Testis (tissue), 3 donors: Measurements from ENCODE around the gene COL23A1. TPM values are rescaled to one million over a fixed set of nuclear protein-coding genes. Genes with fewer than 3 reads are reported as not detected.

Experiments
- DNase-seq: peaks from one replicate; pipeline ENCODE4 v3.0.0-alpha.2; 2019
- H3K27ac ChIP-seq, 2 donors: fragments of 200-600 bp; sonication (generic); one replicate each; pipeline ENCODE4 v1.5.1; 2019
- H3K27me3 ChIP-seq: fragments of 200-600 bp; sonication (generic); one replicate; pipeline ENCODE4 v1.5.1; 2019
- H3K36me3 ChIP-seq: fragments of 200-600 bp; sonication (generic); one replicate; pipeline ENCODE4 v1.5.1; 2017; ENCODE audit warnings: low read depth; ENCODE audit errors: missing control alignments
- H3K4me1 ChIP-seq: fragments of 200-600 bp; sonication (generic); one replicate; pipeline ENCODE4 v1.5.1; 2019
- H3K4me3 ChIP-seq, 2 donors: fragments of 200-600 bp; sonication (generic); one replicate each; pipeline ENCODE4 v1.5.1; 2017 to 2019
- H3K9me3 ChIP-seq: fragments of 200-600 bp; sonication (generic); one replicate; pipeline ENCODE4 v1.5.1; 2017
- CTCF ChIP-seq, 3 experiments: fragments of 450-650 bp in 2 of 3; fragments of 200-600 bp in 1 of 3; sonication (generic) in 1 of 3; IDR thresholded peaks; one replicate each; pipeline ENCODE4 v1.5.1; 2016 to 2019; ENCODE audit warnings: antibody characterized with exemption in 3 of 3, mild to moderate bottlenecking in 2 of 3, moderate library complexity in 1 of 3
- POLR2A ChIP-seq: fragments of 450-650 bp; IDR thresholded peaks from one replicate; pipeline ENCODE4 v1.6.1; 2017; ENCODE audit warnings: antibody characterized with exemption, mild to moderate bottlenecking, moderate library complexity
- WGBS, 2 donors: methylation state at CpG; one replicate each; pipeline ENCODE4 v1.1.5; 2018; 5-methylcytosine and 5-hydroxymethylcytosine counted together
- intact Hi-C: fragments of 100-400 bp; cut with DNase I; formaldehyde crosslinking; loops from one replicate; pipeline ENCODE4 v1.15.1; 2023; ENCODE audit warnings: low total_unique reads
- polyA plus RNA-seq: library from polyadenylated mRNA; stranded (reverse); fragments of 350-450 nt; fragmentation: Illumina TruSeq; extraction: RNeasy Lipid Tissue Mini Kit (QIAGEN cat#74804); gene quantifications from one replicate; pipeline ENCODE4 v1.2.3, GENCODE V29; 2014; ENCODE audit warnings: low read depth, low replicate concordance; ENCODE audit not compliant: insufficient read depth
- total RNA-seq, 2 donors: library from RNA; depleted of rRNA; stranded (reverse); fragments of >200 nt; gene quantifications; one replicate each; pipeline ENCODE4 v1.2.3, GENCODE V29; 2016

The COL23A1 gene
- total and polyA plus RNA-seq, 3 donors from 2014 or later, result 4.3 to 5.5 (median 5.0) TPM

GRCh38 chr5:178386336-178386931 lies 203.8 kb downstream of the COL23A1 start:
- WGBS, 2 donors, result 83 to 85% methylated on average over 16 to 20 of the region's 20 CpGs
- Histone ChIP-seq H3K9me3 (no peaks in the 10 kb centered on the region), H3K4me1 (no peaks in the 10 kb centered on the region), H3K36me3 (no peaks in the 10 kb centered on the region), H3K27ac (no peak overlapping the region), H3K4me3 (no peak overlapping the region), H3K27me3 (no peaks in the 10 kb centered on the region)
- no peak for TF ChIP-seq CTCF (IDR thresholded peaks at IDR 0.05)
- TF ChIP-seq POLR2A, result no peak
- intact Hi-C loops, result no loop called here
- no peak for DNase-seq

- DNase-seq, result no peak
- H3K27me3 ChIP-seq, result no peaks in the 10 kb centered on the region
- WGBS, 2 donors, result 79% methylated on average over 5 to 13 of the region's 13 CpGs
Observed at GRCh38 chr5:178385496-178385890, 204.7 kb downstream of the COL23A1 start.

GRCh38 chr5:178384816-178385495 lies 205.2 kb downstream of the COL23A1 start:
- Histone ChIP-seq H3K36me3 (no peaks in the 10 kb centered on the region), H3K27me3 (no peaks in the 10 kb centered on the region), H3K4me3 (no peak overlapping the region), H3K9me3 (no peaks in the 10 kb centered on the region), H3K27ac (no peak overlapping the region), H3K4me1 (no peaks in the 10 kb centered on the region)
- whole genome bisulfite sequencing, 2 donors, result 91% methylated on average over 6 to 15 of the region's 15 CpGs
- DNase-seq, result no peak
- TF ChIP-seq CTCF (IDR thresholded peaks at IDR 0.05) (no peak), POLR2A (no peak)
- intact Hi-C loops, result no loop called here

More at GRCh38 chr5:178385496-178385890, 204.7 kb downstream of the COL23A1 start:
- no peak overlapping the region for H3K27ac ChIP-seq
- H3K4me1 ChIP-seq, result no peaks in the 10 kb centered on the region
- intact Hi-C loops, result no loop called here
- H3K4me3 ChIP-seq, result no peak overlapping the region
- H3K36me3 ChIP-seq, result no peaks in the 10 kb centered on the region
- no peaks in the 10 kb centered on the region for H3K9me3 ChIP-seq
- TF ChIP-seq CTCF (IDR thresholded peaks at IDR 0.05), result no peak
- no peak for TF ChIP-seq POLR2A

GRCh38 chr5:178383919-178384815 lies 206.0 kb downstream of the COL23A1 start:
- Histone ChIP-seq H3K4me3 (no peak overlapping the region), H3K36me3 (no peaks in the 10 kb centered on the region), H3K4me1 (no peaks in the 10 kb centered on the region), H3K27ac (no peak overlapping the region), H3K27me3 (no peaks in the 10 kb centered on the region), H3K9me3 (no peaks in the 10 kb centered on the region)
- intact Hi-C loops, result no loop called here
- TF ChIP-seq POLR2A (no peak), CTCF (IDR thresholded peaks at IDR 0.05) (no peak)
- WGBS, 2 donors, result 51 to 58% methylated on average over 34 to 37 of the region's 42 CpGs
- DNase-seq, result no peak
